SIG-M5 (cell line): ENCODE results near the gene RAP2A.
A peak's percentile ranks its signal among the peaks of the same experiment; 100 is the strongest.

Experiments
- DNase-seq: peaks from one replicate; lab custom pipeline; 2025; lab: John Stamatoyannopoulos, UW

Gene RAP2A

GRCh38 chr13:97422118-97423054 lies 11.6 kb upstream of the RAP2A start:
- no peak for DNase-seq

- DNase-seq, result no peak
These were observed 10.5 kb upstream of the RAP2A start for GRCh38 chr13:97423300-97424045.

DNA sequence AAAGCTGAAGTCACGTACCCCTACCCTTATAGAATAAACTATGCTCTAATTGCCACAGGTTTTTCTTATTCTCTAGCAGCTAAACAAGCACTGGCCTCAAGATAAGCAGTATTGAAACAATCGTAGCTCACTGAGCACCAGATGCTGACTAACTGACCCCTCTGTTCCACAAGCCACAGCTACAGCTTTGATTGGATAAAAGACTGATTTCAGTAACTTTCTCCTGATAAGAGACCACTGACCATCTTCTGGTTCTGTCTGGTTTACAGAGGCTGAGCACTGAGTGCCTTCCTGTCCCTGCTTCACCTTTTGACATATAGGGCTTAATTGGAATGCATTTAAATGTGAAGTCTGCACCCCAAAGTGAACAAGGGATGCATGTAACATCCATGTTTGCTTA lies 8.4 kb upstream of the RAP2A start:
- DNase-seq, result no peak

DNA sequence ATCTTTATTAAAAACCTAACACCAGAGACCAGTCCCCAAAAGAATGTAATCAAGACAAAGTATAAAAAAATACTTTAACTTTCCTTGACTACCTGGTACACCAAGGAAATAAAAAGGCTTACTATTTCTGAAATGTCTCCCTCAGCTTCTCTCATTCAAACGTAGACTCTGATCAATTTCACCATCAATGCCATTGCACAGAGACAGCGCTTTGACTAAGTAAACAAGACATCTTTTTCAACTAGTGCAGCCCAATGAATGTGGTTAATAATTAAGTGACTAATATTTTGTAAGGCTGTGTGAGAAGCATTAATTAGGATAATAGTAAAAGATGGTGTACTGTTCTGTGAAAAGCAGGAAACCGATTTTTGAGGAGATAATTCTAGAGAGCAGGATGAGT lies 7.3 kb upstream of the RAP2A start:
- DNase-seq, result no peak

GRCh38 chr13:97429681-97430081 lies 4.3 kb upstream of the RAP2A start:
- no peak for DNase-seq

- DNase-seq, result no peak
These were observed 3.7 kb upstream of the RAP2A start for GRCh38 chr13:97430296-97430695.

- DNase-seq, result no peak
These were observed 2.7 kb upstream of the RAP2A start for GRCh38 chr13:97431171-97431764.

GRCh38 chr13:97432232-97432916 lies 1.6 kb upstream of the RAP2A start:
- DNase-seq, result no peak

DNA sequence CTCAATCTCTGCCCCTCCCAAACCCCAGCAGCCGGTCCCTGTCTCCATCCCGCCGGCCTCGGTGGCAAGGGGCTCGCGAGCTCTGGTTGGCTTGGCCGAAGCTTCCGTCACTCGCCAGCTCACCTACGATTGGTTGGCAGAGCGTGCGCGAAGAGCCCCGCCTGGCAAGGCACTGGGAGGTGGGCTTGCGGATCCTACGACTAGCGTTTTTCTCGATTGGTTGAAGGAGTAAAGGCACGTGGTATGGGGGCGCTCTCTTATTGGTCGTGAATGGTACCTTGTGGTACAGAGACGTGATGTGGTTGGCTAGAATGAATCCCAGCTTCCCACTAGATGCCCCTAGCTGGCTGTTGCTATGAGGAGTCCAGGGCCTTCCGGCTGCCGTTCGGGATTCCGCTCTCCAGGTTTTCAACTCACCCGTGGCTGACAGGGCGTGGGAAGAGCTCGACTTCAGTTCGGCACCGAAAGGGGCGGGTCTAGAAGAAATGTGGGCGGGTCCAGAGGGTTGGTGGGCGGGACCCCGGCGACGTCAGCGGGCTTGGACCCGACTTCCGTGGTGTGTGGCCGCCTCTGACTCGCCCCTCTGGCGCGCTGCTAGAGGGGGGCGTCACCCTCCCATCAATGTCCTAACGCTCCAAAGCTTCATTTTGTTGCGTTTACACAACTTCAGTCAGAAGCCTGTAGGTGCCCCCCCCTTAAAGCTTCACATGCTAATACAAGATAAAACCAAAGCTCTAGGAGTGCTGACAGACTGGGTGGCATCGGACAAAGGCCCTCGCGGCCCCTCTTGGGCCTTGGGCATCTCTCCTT lies 847 bp upstream of the RAP2A start:
- DNase-seq, result peak; percentile 98

DNA sequence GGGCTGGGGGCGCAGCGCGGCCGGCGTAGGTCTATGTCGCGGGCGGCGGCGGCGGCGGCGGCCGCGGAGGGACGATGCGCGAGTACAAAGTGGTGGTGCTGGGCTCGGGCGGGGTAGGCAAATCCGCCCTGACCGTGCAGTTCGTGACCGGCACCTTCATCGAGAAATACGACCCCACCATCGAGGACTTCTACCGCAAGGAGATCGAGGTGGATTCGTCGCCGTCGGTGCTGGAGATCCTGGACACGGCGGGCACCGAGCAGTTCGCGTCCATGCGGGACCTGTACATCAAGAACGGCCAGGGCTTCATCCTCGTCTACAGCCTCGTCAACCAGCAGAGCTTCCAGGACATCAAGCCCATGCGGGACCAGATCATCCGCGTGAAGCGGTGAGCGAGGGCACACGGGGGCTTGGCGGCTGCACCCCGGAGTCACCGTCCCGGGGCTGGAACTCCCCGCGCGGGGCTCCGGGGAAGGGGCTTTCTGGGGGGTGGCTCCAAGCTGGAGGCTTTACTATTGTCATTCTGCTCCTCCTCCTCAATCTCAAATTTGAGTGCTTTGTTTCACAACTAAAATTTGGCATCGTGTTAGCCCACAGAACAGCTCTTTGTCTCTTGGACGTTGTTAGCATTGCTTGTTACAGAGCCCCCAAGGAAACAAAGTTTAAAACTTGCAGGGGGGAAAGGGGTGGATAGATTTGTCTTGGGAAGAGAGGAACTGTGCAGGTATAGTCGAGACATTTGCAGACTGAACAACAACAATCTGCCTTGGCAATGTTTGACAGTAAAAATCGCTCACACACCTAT lies 630 bp downstream of the RAP2A start:
- DNase-seq, result no peak

GRCh38 chr13:97435323-97435722 lies 1.4 kb downstream of the RAP2A start:
- no peak for DNase-seq

- DNase-seq, result no peak
These were observed 1.8 kb downstream of the RAP2A start for GRCh38 chr13:97435794-97436193.

- no peak for DNase-seq
These were observed 2.9 kb downstream of the RAP2A start for GRCh38 chr13:97436845-97437244.

GRCh38 chr13:97437729-97438128 lies 3.8 kb downstream of the RAP2A start:
- no peak for DNase-seq

GRCh38 chr13:97438856-97439595 lies 5.1 kb downstream of the RAP2A start:
- no peak for DNase-seq

- DNase-seq, result no peak
These were observed 6.7 kb downstream of the RAP2A start for GRCh38 chr13:97440598-97441170.

DNA sequence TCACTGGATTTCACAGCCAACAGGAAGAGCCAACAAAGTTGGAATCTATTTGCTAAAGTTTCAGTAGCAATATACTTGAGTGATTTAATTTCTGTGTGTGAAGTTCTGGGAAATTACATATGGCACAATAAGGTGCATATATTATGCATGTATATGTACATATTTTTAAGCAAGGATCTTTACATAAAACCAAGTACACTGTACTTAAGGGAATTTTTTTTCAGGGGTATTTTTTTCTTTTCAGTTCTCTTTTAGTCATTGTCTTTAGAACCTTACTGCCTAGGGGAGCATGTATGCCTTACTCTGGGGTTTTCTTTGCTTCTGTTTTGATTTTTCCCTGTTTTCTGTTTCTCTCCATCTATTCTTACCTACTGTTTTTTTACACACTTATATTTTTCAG lies 7.4 kb downstream of the RAP2A start:
- no peak for DNase-seq

DNA sequence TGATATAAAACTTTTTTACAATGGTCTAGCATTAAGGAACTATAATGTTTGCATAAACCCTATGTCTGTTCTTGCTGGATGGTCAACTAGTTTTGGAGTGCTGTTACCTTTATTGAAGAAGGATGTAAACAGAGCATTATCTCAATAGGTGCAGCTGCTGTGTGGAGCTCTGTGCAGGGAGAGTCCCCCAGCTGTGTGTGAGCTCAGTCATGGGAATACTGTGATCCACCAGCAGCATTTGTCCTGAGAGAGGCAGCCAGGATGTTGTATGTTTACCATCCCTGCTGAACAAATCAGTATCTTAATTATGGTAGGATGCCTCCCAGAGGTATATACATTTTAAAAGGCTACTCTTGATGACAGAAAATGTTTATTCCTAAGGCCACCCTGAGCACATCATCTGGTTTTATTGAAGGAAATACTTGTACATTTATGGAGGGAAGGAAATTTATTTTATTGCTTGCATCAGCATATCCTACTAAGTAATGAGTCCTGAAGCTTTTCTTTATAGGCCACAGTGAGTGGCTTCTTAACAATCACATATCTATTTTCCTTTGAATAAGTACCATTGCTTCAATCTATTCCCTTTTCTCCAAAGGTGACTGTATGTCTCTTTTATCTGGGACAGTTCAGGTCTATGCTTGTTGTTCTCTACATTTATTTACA lies 11.7 kb downstream of the RAP2A start:
- no peak for DNase-seq

GRCh38 chr13:97446448-97446847 lies 12.5 kb downstream of the RAP2A start:
- no peak for DNase-seq
